ENCODE measurements around the gene EMD.

DNA sequence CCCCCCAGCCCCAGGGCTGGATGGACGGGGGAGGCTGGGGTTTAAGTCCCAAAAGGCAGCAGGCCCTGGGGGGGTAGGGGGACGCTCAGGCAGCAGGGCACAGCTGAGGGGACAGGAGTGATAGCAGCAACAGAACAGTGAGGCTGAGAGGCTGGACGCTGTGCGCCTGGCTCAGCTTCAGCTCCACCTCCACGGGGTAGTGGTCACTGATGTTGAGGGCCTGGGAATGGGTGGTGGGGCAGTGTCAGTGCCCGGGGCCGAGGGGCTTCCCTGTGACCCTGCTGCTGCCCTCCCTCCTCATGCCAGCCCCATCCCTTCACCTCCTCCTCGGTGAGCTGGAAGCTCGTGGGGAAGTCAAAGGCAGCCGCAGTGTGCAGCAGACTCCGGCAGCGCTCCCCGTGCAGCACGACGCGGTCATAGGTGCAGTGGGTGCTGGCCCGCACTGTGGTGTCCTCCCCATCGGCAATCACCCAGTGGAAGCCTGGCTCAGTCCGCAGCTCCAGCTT is 23.6 kb downstream of the EMD start:
- TF ChIP-seq POLR2A (IDR thresholded peaks at IDR 0.05) = no peak
- TF ChIP-seq, protein P1, sequence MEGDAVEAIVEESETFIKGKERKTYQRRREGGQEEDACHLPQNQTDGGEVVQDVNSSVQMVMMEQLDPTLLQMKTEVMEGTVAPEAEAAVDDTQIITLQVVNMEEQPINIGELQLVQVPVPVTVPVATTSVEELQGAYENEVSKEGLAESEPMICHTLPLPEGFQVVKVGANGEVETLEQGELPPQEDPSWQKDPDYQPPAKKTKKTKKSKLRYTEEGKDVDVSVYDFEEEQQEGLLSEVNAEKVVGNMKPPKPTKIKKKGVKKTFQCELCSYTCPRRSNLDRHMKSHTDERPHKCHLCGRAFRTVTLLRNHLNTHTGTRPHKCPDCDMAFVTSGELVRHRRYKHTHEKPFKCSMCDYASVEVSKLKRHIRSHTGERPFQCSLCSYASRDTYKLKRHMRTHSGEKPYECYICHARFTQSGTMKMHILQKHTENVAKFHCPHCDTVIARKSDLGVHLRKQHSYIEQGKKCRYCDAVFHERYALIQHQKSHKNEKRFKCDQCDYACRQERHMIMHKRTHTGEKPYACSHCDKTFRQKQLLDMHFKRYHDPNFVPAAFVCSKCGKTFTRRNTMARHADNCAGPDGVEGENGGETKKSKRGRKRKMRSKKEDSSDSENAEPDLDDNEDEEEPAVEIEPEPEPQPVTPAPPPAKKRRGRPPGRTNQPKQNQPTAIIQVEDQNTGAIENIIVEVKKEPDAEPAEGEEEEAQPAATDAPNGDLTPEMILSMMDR (IDR thresholded peaks at IDR 0.05) = no peak

All from thyroid gland (tissue), 4 donors.